OCI-LY7 (cell line): Measurements from ENCODE around the gene EGFR.

Experiments
- EZH2phosphoT487 ChIP-seq: fragments of 200-600 bp; sonication (generic); IDR thresholded peaks from 2 replicates; pipeline ENCODE4 v1.6.1; 2018; ENCODE audit warnings: low read depth, borderline replicate concordance, mild to moderate bottlenecking, mixed run types, antibody characterized with exemption, low read length, moderate library complexity, mixed read lengths
- TF ChIP-seq, protein P1 (sequence below): fragments of 200-600 bp; sonication (generic); conservative IDR thresholded peaks from 2 replicates; pipeline ENCODE4 v1.5.1; 2014; ENCODE audit warnings: mild to moderate bottlenecking, antibody characterized with exemption, low read length, moderate library complexity, mixed read lengths

DNA sequence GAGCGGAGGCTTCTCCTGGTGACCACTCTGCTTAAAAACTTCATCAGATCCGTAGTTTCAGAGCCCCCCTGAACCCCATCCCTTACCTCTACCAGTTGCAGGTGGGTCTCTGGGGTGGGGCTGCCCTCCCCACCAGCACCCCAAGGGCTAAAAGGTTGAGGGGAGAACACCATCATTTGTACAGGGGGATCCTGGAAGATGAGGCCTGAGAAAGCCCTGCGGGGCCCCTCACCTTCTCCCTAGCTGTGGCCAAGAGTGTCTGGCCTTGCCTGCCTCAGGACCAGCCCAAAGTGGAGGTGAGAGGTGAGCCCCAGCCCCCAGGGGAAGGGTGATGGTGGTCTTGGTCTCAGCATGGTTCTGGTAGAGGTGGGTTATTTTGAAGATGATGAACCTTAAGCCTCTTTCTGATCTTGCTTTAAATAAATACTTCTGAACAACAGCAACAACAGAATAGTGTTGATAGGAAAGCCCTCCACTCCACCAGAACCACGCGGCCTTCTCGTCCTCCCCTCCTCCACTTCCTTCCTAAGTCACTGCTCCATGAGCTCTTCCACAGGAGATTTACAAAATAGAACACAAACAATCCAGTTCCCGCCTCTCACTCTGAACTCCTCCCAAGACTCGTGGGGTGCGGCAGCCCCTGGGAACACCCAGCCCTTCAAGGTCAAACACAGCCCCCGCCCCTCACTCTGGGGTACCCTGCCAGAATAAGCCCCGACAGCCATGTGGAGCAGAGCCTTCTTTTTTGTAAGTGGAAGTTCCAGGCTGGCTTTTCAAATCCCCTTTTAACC is 169.1 kb downstream of the EGFR start:
- TF ChIP-seq, protein P1, sequence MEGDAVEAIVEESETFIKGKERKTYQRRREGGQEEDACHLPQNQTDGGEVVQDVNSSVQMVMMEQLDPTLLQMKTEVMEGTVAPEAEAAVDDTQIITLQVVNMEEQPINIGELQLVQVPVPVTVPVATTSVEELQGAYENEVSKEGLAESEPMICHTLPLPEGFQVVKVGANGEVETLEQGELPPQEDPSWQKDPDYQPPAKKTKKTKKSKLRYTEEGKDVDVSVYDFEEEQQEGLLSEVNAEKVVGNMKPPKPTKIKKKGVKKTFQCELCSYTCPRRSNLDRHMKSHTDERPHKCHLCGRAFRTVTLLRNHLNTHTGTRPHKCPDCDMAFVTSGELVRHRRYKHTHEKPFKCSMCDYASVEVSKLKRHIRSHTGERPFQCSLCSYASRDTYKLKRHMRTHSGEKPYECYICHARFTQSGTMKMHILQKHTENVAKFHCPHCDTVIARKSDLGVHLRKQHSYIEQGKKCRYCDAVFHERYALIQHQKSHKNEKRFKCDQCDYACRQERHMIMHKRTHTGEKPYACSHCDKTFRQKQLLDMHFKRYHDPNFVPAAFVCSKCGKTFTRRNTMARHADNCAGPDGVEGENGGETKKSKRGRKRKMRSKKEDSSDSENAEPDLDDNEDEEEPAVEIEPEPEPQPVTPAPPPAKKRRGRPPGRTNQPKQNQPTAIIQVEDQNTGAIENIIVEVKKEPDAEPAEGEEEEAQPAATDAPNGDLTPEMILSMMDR = no peak
- TF ChIP-seq EZH2phosphoT487 = no peak
